HL-60 (cell line): ENCODE measurements around the gene GRIK5.

ENCODE experiments used
- GABPA ChIP-seq: IDR thresholded peaks from 2 replicates; pipeline ENCODE4 v1.6.1; 2012; ENCODE audit warnings: low read depth
- POLR2AphosphoS5 ChIP-seq: IDR thresholded peaks from 2 replicates; pipeline ENCODE4 v1.6.1; 2012; ENCODE audit warnings: low read depth
- TF ChIP-seq, protein P1 (sequence below): IDR thresholded peaks from one replicate; pipeline ENCODE4 v1.5.1; 2011; ENCODE audit warnings: low read length, control low read depth, inconsistent platforms; ENCODE audit not compliant: insufficient read depth
- TF ChIP-seq, protein P2 (sequence below): IDR thresholded peaks from 2 replicates; pipeline ENCODE4 v1.6.1; 2012; ENCODE audit warnings: low read depth; ENCODE audit not compliant: insufficient replicate concordance

- TF ChIP-seq, protein P1, sequence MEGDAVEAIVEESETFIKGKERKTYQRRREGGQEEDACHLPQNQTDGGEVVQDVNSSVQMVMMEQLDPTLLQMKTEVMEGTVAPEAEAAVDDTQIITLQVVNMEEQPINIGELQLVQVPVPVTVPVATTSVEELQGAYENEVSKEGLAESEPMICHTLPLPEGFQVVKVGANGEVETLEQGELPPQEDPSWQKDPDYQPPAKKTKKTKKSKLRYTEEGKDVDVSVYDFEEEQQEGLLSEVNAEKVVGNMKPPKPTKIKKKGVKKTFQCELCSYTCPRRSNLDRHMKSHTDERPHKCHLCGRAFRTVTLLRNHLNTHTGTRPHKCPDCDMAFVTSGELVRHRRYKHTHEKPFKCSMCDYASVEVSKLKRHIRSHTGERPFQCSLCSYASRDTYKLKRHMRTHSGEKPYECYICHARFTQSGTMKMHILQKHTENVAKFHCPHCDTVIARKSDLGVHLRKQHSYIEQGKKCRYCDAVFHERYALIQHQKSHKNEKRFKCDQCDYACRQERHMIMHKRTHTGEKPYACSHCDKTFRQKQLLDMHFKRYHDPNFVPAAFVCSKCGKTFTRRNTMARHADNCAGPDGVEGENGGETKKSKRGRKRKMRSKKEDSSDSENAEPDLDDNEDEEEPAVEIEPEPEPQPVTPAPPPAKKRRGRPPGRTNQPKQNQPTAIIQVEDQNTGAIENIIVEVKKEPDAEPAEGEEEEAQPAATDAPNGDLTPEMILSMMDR: no peak
- TF ChIP-seq POLR2AphosphoS5 (no peak), GABPA (no peak)
- TF ChIP-seq, protein P2, sequence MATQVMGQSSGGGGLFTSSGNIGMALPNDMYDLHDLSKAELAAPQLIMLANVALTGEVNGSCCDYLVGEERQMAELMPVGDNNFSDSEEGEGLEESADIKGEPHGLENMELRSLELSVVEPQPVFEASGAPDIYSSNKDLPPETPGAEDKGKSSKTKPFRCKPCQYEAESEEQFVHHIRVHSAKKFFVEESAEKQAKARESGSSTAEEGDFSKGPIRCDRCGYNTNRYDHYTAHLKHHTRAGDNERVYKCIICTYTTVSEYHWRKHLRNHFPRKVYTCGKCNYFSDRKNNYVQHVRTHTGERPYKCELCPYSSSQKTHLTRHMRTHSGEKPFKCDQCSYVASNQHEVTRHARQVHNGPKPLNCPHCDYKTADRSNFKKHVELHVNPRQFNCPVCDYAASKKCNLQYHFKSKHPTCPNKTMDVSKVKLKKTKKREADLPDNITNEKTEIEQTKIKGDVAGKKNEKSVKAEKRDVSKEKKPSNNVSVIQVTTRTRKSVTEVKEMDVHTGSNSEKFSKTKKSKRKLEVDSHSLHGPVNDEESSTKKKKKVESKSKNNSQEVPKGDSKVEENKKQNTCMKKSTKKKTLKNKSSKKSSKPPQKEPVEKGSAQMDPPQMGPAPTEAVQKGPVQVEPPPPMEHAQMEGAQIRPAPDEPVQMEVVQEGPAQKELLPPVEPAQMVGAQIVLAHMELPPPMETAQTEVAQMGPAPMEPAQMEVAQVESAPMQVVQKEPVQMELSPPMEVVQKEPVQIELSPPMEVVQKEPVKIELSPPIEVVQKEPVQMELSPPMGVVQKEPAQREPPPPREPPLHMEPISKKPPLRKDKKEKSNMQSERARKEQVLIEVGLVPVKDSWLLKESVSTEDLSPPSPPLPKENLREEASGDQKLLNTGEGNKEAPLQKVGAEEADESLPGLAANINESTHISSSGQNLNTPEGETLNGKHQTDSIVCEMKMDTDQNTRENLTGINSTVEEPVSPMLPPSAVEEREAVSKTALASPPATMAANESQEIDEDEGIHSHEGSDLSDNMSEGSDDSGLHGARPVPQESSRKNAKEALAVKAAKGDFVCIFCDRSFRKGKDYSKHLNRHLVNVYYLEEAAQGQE: no peak
Measured at GRCh38 chr19:41956621-41957020, 113.4 kb downstream of the GRIK5 start.
